DOHH2 (cell line): ENCODE data around the gene SNX1.

Experiments used
- CTCF ChIP-seq: fragments of 200-600 bp; sonication (generic); IDR thresholded peaks from one replicate; pipeline ENCODE4 v1.5.1; 2014; ENCODE audit warnings: antibody characterized with exemption, mild to moderate bottlenecking, low read depth, low read length; ENCODE audit not compliant: poor library complexity, severe bottlenecking
- EZH2phosphoT487 ChIP-seq: fragments of 200-600 bp; sonication (generic); IDR thresholded peaks from 2 replicates; pipeline ENCODE4 v1.6.1; 2017; ENCODE audit warnings: borderline replicate concordance, mild to moderate bottlenecking, antibody characterized with exemption, low read length, moderate library complexity, mixed read lengths

GRCh38 chr15:64072812-64073211, 23.0 kb upstream of the SNX1 start:
- TF ChIP-seq CTCF (no peak), EZH2phosphoT487 (no peak)
